ENCODE measurements around the gene ST7. TPM values are rescaled to one million over a fixed set of nuclear protein-coding genes. Genes with fewer than 3 reads are reported as not detected.

Gene ST7
- total RNA-seq, 1 experiment from 2014 or later, result 38.2 TPM

GRCh38 chr7:117172283-117172682 is 219.0 kb downstream of the ST7 start:
- H3K4me3 Mint-ChIP-seq (ENCODE audit: unreplicated experiment), result no peak overlapping the region
- no TSS peak for BruUV-seq (replicated peaks)

GRCh38 chr7:117173035-117173770 is 219.9 kb downstream of the ST7 start:
- DNase-seq, result no peak
- H3K9me3 ChIP-seq, result no peaks in the 10 kb centered on the region
- no peaks in the 10 kb centered on the region for H3K27me3 ChIP-seq (replicated peaks; ENCODE audit: control insufficient read depth, insufficient read depth, low read length)
- Mint-ChIP-seq H3K27me3 (ENCODE audit: insufficient read depth, unreplicated experiment) (no peaks in the 10 kb centered on the region), H3K27ac (ENCODE audit: unreplicated experiment) (no peak overlapping the region), H3K36me3 (ENCODE audit: insufficient read depth, unreplicated experiment) (peaks cover 7% of the 10 kb centered on the region), H3K4me3 (ENCODE audit: unreplicated experiment) (no peak overlapping the region), H3K9me3 (ENCODE audit: unreplicated experiment) (no peaks in the 10 kb centered on the region), H3K4me1 (ENCODE audit: low read depth, unreplicated experiment) (no peaks in the 10 kb centered on the region)
- POLR2A ChIA-PET, result no interaction called here
- intact Hi-C loops (cut with micrococcal nuclease; ENCODE audit: unreplicated experiment), result no loop called here
- no peak for TF ChIP-seq CTCF (IDR thresholded peaks at IDR 0.05; ENCODE audit: insufficient read depth in 1 of 2, low read depth in 1 of 2, low read length in 1 of 2, severe bottlenecking in 1 of 2, unreplicated experiment in 1 of 2)
- H3K4me1 ChIP-seq, result no peaks in the 10 kb centered on the region
- no peaks in the 10 kb centered on the region for H3K36me3 ChIP-seq (ENCODE audit: control insufficient read depth, insufficient read depth, low read length)
- BruUV-seq (replicated peaks), result no TSS peak
- H3K4me3 ChIP-seq (ENCODE audit: low read depth, low read length), result no peak overlapping the region
- CTCF ChIA-PET, result no interaction called here

More at GRCh38 chr7:117172283-117172682, 219.0 kb downstream of the ST7 start:
- ChIA-PET CTCF (no interaction called here), POLR2A (no interaction called here)
- no peaks in the 10 kb centered on the region for H3K27me3 ChIP-seq (replicated peaks; ENCODE audit: control insufficient read depth, insufficient read depth, low read length)
- intact Hi-C loops (cut with micrococcal nuclease; ENCODE audit: unreplicated experiment), result no loop called here
- Mint-ChIP-seq H3K9me3 (ENCODE audit: unreplicated experiment) (no peaks in the 10 kb centered on the region), H3K27ac (ENCODE audit: unreplicated experiment) (no peak overlapping the region), H3K27me3 (ENCODE audit: insufficient read depth, unreplicated experiment) (no peaks in the 10 kb centered on the region), H3K36me3 (ENCODE audit: insufficient read depth, unreplicated experiment) (peaks cover 7% of the 10 kb centered on the region), H3K4me1 (ENCODE audit: low read depth, unreplicated experiment) (peaks cover 5% of the 10 kb centered on the region)
- H3K9me3 ChIP-seq, result no peaks in the 10 kb centered on the region
- no peak overlapping the region for H3K4me3 ChIP-seq (ENCODE audit: low read depth, low read length)
- H3K36me3 ChIP-seq (ENCODE audit: control insufficient read depth, insufficient read depth, low read length), result no peaks in the 10 kb centered on the region
- no peak for DNase-seq
- no peaks in the 10 kb centered on the region for H3K4me1 ChIP-seq
- no peak for TF ChIP-seq CTCF (IDR thresholded peaks at IDR 0.05; ENCODE audit: insufficient read depth in 1 of 2, low read depth in 1 of 2, low read length in 1 of 2, severe bottlenecking in 1 of 2, unreplicated experiment in 1 of 2)

- TF ChIP-seq CTCF (IDR thresholded peaks at IDR 0.05; ENCODE audit: insufficient read depth in 1 of 2, low read depth in 1 of 2, low read length in 1 of 2, severe bottlenecking in 1 of 2, unreplicated experiment in 1 of 2), result no peak
- Mint-ChIP-seq H3K9me3 (ENCODE audit: unreplicated experiment) (no peaks in the 10 kb centered on the region), H3K4me1 (ENCODE audit: low read depth, unreplicated experiment) (no peaks in the 10 kb centered on the region), H3K36me3 (ENCODE audit: insufficient read depth, unreplicated experiment) (peaks cover 1% of the 10 kb centered on the region), H3K4me3 (ENCODE audit: unreplicated experiment) (no peak overlapping the region), H3K27me3 (ENCODE audit: insufficient read depth, unreplicated experiment) (no peaks in the 10 kb centered on the region), H3K27ac (ENCODE audit: unreplicated experiment) (no peak overlapping the region)
- DNase-seq, result no peak
- no peak overlapping the region for H3K4me3 ChIP-seq (ENCODE audit: low read depth, low read length)
- no peaks in the 10 kb centered on the region for H3K27me3 ChIP-seq (replicated peaks; ENCODE audit: control insufficient read depth, insufficient read depth, low read length)
- no TSS peak for BruUV-seq (replicated peaks)
- H3K4me1 ChIP-seq, result no peaks in the 10 kb centered on the region
- ChIA-PET CTCF (no interaction called here), POLR2A (no interaction called here)
- no peaks in the 10 kb centered on the region for H3K36me3 ChIP-seq (ENCODE audit: control insufficient read depth, insufficient read depth, low read length)
- no peaks in the 10 kb centered on the region for H3K9me3 ChIP-seq
- intact Hi-C loops (cut with micrococcal nuclease; ENCODE audit: unreplicated experiment), result no loop called here
Observed at GRCh38 chr7:117176206-117176605, 222.9 kb downstream of the ST7 start.
